Thyroid gland (tissue), 4 donors: ENCODE measurements around the gene POLR3B. TPM values are rescaled to one million over a fixed set of nuclear protein-coding genes. Genes with fewer than 3 reads are reported as not detected.

ENCODE experiments used
- DNase-seq, 2 donors: peaks; one replicate each; pipeline ENCODE4 v3.0.0-alpha.2; 2019
- H3K27ac ChIP-seq, 3 donors: fragments of 200-600 bp; sonication (generic); 1 replicate in 2 of 3; 2 replicates in 1 of 3; pipeline ENCODE4 v1.5.1; 2016 to 2019; ENCODE audit warnings: mild to moderate bottlenecking in 1 of 3, moderate library complexity in 1 of 3
- H3K27me3 ChIP-seq: fragments of 200-600 bp; sonication (generic); one replicate; pipeline ENCODE4 v1.5.1; 2019
- H3K36me3 ChIP-seq, 2 donors: fragments of 200-600 bp; sonication (generic); one replicate each; pipeline ENCODE4 v1.5.1; 2016 to 2019
- H3K4me1 ChIP-seq, 2 donors: fragments of 200-600 bp; sonication (generic); one replicate each; pipeline ENCODE4 v1.5.1; 2017 to 2019
- H3K4me3 ChIP-seq, 3 donors: fragments of 200-600 bp; sonication (generic); replicated peaks in 1 of 3; 1 replicate in 2 of 3; 2 replicates in 1 of 3; pipeline ENCODE4 v1.5.1; 2016; ENCODE audit warnings: mild to moderate bottlenecking in 1 of 3
- H3K9me3 ChIP-seq: fragments of 200-600 bp; sonication (generic); one replicate; pipeline ENCODE4 v1.5.1; 2017
- CTCF ChIP-seq, 6 experiments: fragments of 200-600 bp in 3 of 6; fragments of 450-650 bp in 3 of 6; sonication (generic) in 3 of 6; IDR thresholded peaks; one replicate each; pipeline ENCODE4 v1.5.1; 2016 to 2019; ENCODE audit warnings: antibody characterized with exemption in 6 of 6, mild to moderate bottlenecking in 2 of 6, inconsistent platforms in 1 of 6, moderate library complexity in 1 of 6
- POLR2A ChIP-seq, 2 donors: fragments of 450-650 bp; IDR thresholded peaks; one replicate each; pipeline ENCODE4 v1.6.1; 2017; ENCODE audit warnings: antibody characterized with exemption in 2 of 2, mild to moderate bottlenecking in 2 of 2, moderate library complexity in 1 of 2
- WGBS, 2 donors: methylation state at CpG; one replicate each; pipeline ENCODE4 v1.1.5; 2017; 5-methylcytosine and 5-hydroxymethylcytosine counted together
- intact Hi-C: fragments of 100-400 bp; cut with DNase I; formaldehyde crosslinking; loops from one replicate; pipeline ENCODE4 v1.15.1; 2023
- total RNA-seq, 4 donors: library from RNA; depleted of rRNA; stranded (reverse); fragments of >200 nt; gene quantifications; one replicate each; pipeline ENCODE4 v1.2.3, GENCODE V29; 2016

Gene POLR3B
- 10 to 100 TPM in 3 of 4 donors, 1 to 10 TPM in 1; 6.0 to 13.8 (median 12.0) TPM for total RNA-seq

- peak within 1 kb of the TSS; percentile 83 to 97 (median 92) for H3K27ac ChIP-seq
- no peaks in the 10 kb centered on the region for H3K36me3 ChIP-seq
- H3K27me3 ChIP-seq, result no peaks in the 10 kb centered on the region
- H3K4me3 ChIP-seq, result peak within 1 kb of the TSS; percentile 19 to 79 (median 65)
- DNase-seq, result peak; percentile 97
- 0 to 2% methylated on average over 39 to 52 of the region's 63 CpGs for WGBS, 2 donors
- TF ChIP-seq CTCF (IDR thresholded peaks at IDR 0.05), result peak; percentile 51 to 94 (median 86)
- peak; percentile 6 to 91 for TF ChIP-seq POLR2A (IDR thresholded peaks at IDR 0.05)
- H3K4me1 ChIP-seq, result peaks cover 4 to 14% of the 10 kb centered on the region in 2 donors
- intact Hi-C loops, result loop anchor here (10.0 kb wide), 1 partner anchor 113 kb away; the partner anchor contains the start of gene CKAP4
- H3K9me3 ChIP-seq, result no peaks in the 10 kb centered on the region
Measured at GRCh38 chr12:106357549-106358395, at the start of gene POLR3B. Gene POLR3B (plus strand): TSS chr12:106357748. CDS start chr12:106357880, 132 bp downstream.

GRCh38 chr12:106308121-106308520 lies 49.4 kb upstream of the POLR3B start:
- Histone ChIP-seq H3K4me1 (peaks cover 22 to 33% of the 10 kb centered on the region in 2 donors), H3K27ac (no peak overlapping the region), H3K36me3 (no peaks in the 10 kb centered on the region), H3K4me3 (no peak overlapping the region), H3K9me3 (no peaks in the 10 kb centered on the region), H3K27me3 (no peaks in the 10 kb centered on the region)
- TF ChIP-seq POLR2A (IDR thresholded peaks at IDR 0.05) (no peak), CTCF (IDR thresholded peaks at IDR 0.05) (no peak)
- WGBS, 2 donors, result 84 to 89% methylated on average over 1 of the region's 1 CpG
- DNase-seq, result no peak
- intact Hi-C loops, result no loop called here

- H3K27me3 ChIP-seq, result no peaks in the 10 kb centered on the region
- intact Hi-C loops, result no loop called here
- no peak for DNase-seq
- no peak overlapping the region for H3K27ac ChIP-seq
- no peaks in the 10 kb centered on the region for H3K9me3 ChIP-seq
- no peak for TF ChIP-seq CTCF (IDR thresholded peaks at IDR 0.05)
- TF ChIP-seq POLR2A (IDR thresholded peaks at IDR 0.05), result no peak
- H3K36me3 ChIP-seq, result no peaks in the 10 kb centered on the region
- no peak overlapping the region for H3K4me3 ChIP-seq
- H3K4me1 ChIP-seq, result peaks cover 20 to 33% of the 10 kb centered on the region in 2 donors
- WGBS, 2 donors, result 91 to 93% methylated on average over 3 of the region's 3 CpGs
Measured at GRCh38 chr12:106308611-106309010, 48.9 kb upstream of the POLR3B start.

- 64 to 66% methylated on average over 7 of the region's 7 CpGs for WGBS, 2 donors
- no peak for DNase-seq
- Histone ChIP-seq H3K36me3 (peaks cover 0 to 4% of the 10 kb centered on the region in 2 donors), H3K4me3 (no peak overlapping the region), H3K27ac (no peak overlapping the region), H3K4me1 (peaks cover 7 to 21% of the 10 kb centered on the region in 2 donors), H3K27me3 (no peaks in the 10 kb centered on the region), H3K9me3 (no peaks in the 10 kb centered on the region)
- TF ChIP-seq CTCF (IDR thresholded peaks at IDR 0.05), result no peak
- no peak for TF ChIP-seq POLR2A (IDR thresholded peaks at IDR 0.05)
- intact Hi-C loops, result no loop called here
Measured at GRCh38 chr12:106309671-106310505, 47.7 kb upstream of the POLR3B start.
